HG03439 (cell line): ENCODE measurements around the gene RNF31.
"Not testable (repeated sequence)": the region's sequence is repeated elsewhere in the genome, so short reads cannot be mapped to it uniquely, and the experiment has no call there.

ENCODE experiments used
- ATAC-seq: cut with Tn5 transposase; IDR thresholded peaks from one replicate; pipeline ENCODE4 v1.9.1; 2021; ENCODE audit warnings: mild to moderate bottlenecking, moderate library complexity; ENCODE audit not compliant: unreplicated experiment

RNF31 gene

GRCh38 chr14:24197056-24197450 is 49.8 kb downstream of the RNF31 start:
- ATAC-seq = no peak

- no peak for ATAC-seq
These were observed 51.7 kb downstream of the RNF31 start for GRCh38 chr14:24198814-24199524.

GRCh38 chr14:24202538-24202937 is 55.2 kb downstream of the RNF31 start:
- ATAC-seq = not testable (repeated sequence)

GRCh38 chr14:24203249-24203886 is 56.1 kb downstream of the RNF31 start:
- not testable (repeated sequence) for ATAC-seq

- ATAC-seq = no peak
These were observed 57.2 kb downstream of the RNF31 start for GRCh38 chr14:24204163-24205146.

GRCh38 chr14:24206260-24207103 is 59.2 kb downstream of the RNF31 start:
- no peak for ATAC-seq

GRCh38 chr14:24207104-24207551 is 59.8 kb downstream of the RNF31 start:
- ATAC-seq = no peak

- no peak for ATAC-seq
These were observed 60.3 kb downstream of the RNF31 start for GRCh38 chr14:24207625-24208024.
